ENCODE measurements around the gene LMO1.

Gene LMO1

DNA sequence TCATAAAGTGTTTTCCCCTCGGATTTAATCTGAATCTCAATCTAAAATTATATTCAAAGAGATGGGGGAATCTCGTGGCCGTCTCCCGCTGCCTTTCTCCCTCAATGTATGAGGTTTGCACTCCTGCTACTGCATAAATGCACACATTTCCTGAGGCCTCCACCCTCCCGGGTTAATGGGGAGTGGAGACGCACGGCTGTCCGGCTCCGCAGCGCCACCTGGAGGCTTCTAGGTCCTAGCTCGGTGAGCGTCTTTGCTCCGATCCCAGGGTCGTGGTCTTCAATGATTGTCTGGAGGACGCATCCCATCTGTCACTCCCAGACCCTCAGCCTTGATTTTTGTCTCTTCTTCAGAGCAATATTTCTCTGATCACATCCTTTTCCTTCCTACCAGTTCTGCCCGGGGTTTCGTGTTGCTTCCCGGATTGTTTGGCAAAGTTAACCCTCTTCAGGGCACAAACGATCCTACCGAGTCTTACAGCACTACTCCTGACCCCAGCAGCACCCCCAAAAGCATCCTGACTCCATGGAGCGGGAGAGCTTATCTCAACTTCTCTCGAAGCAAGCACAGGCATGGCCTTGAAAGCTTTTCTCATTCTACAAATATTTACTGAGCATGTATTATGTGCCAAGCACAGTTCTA lies at the start of gene LMO1:
TSS of gene LMO1 (minus strand) at position 110 of the 642 bp plus-strand sequence. CDS start 516 bp downstream, outside the sequence.
- TF ChIP-seq CTCF (IDR thresholded peaks at IDR 0.05; ENCODE audit: extremely low read depth, missing control alignments): peak; percentile 94
- peak; percentile 94 for DNase-seq (ENCODE audit: low spot score)

GRCh38 chr11:8312986-8313385 lies 49.3 kb upstream of the LMO1 start:
- TF ChIP-seq CTCF (IDR thresholded peaks at IDR 0.05; ENCODE audit: extremely low read depth, missing control alignments): no peak
- DNase-seq (ENCODE audit: low spot score): no peak

DNA sequence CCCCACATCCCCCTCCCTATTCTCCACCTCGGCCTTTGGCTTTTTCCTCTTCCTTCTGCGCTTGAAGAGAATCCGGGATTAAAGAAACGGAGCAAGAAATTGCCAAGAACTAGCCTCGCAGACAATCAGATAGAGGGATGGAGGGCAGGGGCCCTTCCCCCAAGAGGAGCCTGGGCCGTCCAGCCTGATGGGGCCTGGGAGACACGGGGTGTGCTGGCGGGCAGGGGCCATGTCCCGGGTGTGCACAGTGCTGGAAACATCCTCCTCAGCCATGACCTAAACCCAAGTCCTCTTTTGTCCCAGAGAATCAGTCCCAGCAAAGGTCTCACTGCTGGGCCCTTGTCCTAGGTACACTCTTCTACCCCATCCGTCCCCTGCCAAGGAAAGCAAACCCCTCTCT lies 47.7 kb upstream of the LMO1 start:
- no peak for DNase-seq (ENCODE audit: low spot score)
- no peak for TF ChIP-seq CTCF (IDR thresholded peaks at IDR 0.05; ENCODE audit: extremely low read depth, missing control alignments)

DNA sequence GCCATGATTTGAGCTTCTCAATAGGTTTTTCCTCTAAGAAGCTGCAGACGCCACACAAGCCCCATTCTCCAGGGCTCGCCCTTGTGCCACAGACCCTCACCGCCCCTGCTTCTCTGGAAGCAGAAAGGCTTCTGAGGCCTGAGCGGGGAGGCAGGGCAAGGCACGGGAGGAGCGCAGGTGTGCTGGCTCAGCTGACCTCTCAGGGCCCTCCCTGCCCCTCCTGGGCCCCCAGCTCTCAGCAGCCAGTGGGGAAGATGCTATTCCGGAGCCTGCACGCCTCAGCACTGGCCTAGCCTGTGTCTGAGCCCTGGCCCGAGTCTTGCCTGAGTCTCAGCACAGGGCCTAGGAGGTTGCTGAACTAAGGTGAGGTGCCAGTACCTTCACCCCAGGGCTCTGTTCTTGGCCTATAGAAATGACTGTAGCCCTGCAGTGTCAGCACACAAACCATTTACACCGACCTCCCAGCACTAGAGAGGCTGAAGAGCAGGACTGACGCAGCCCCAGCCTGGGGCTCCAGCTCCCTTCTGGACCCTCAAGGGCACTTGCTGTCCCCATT lies 47.1 kb upstream of the LMO1 start:
- DNase-seq (ENCODE audit: low spot score): no peak
- TF ChIP-seq CTCF (IDR thresholded peaks at IDR 0.05; ENCODE audit: extremely low read depth, missing control alignments): no peak

DNA sequence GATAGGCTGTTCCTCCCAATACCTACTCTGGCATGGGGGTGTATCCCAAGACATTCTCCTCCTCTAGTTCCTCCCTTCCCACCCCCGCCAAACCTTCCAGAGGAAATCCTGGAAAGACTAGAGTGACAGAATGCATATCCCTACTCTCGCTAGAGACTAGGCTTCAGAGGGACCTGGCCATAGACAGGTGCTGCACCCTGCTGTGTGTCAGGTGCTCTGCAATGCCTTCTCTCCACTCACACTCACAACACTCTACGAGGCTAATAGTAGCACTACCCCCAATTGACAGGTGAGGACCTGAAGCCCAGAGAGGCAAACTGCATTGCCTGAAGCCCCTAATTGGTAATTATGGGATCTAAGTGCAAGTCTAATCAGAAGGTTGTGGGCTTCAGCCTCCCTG lies 46.2 kb upstream of the LMO1 start:
- no peak for DNase-seq (ENCODE audit: low spot score)
- TF ChIP-seq CTCF (IDR thresholded peaks at IDR 0.05; ENCODE audit: extremely low read depth, missing control alignments): no peak

DNA sequence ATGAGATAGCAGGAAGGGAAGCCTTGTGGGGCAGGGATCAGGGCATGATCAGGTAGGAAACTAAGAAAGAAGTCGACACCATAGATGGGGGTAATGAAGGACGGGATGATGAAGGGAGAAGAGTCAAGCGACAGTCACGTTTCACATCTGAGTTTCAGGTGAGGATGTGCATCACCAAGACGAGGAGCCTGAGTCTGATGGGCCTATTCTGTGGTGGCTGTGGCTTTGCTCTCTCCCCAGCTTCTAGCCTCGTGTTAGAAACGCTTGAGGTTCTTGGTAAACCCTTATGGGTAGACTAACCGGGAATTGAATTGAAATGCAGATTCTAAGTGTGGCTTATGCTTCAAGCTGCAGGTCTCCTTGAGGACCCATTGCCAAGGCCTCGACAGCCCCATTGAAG lies 45.6 kb upstream of the LMO1 start:
- no peak for TF ChIP-seq CTCF (IDR thresholded peaks at IDR 0.05; ENCODE audit: extremely low read depth, missing control alignments)
- DNase-seq (ENCODE audit: low spot score): no peak

DNA sequence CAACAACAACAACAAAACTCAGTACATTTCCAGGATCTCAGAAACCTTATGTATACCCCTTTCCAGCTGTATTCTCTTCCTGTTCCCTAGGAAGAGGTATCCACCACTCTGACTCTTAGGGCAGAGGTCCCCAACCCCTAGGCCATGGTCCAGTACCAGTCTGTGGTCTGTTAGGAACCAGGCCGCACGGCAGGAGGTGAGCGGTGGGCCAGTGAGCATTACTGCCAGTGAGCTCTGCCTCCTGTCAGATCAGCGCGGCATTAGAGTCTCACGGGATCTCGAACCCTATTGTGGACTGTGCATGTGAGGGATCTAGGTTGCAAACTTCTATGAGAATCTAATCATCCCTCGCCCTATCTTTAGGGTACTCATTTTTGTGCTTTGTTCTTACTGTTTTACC lies 43.9 kb upstream of the LMO1 start:
- no peak for DNase-seq (ENCODE audit: low spot score)
- no peak for TF ChIP-seq CTCF (IDR thresholded peaks at IDR 0.05; ENCODE audit: extremely low read depth, missing control alignments)
